Mesendoderm (in vitro differentiated cells): ENCODE measurements around the gene P2RX7.

ENCODE experiments used
- DNase-seq: peaks from one replicate; pipeline ENCODE4 v3.0.0; 2013
- H2AK5ac ChIP-seq: 2 replicates; pipeline ENCODE4 v1.6.1; 2013; ENCODE audit warnings: low read length, inconsistent platforms
- H2BK120ac ChIP-seq: 2 replicates; pipeline ENCODE4 v1.6.1; 2013; ENCODE audit warnings: low read depth, mild to moderate bottlenecking, low read length, moderate library complexity, mixed read lengths
- H2BK15ac ChIP-seq: replicated peaks from 2 replicates; pipeline ENCODE4 v1.6.1; 2013; ENCODE audit warnings: low read depth, mild to moderate bottlenecking, moderate library complexity
- H2BK5ac ChIP-seq: 2 replicates; pipeline ENCODE4 v1.6.1; 2013; ENCODE audit warnings: low read length, inconsistent platforms
- H3K18ac ChIP-seq: 2 replicates; pipeline ENCODE4 v1.6.1; 2013; ENCODE audit warnings: mild to moderate bottlenecking, low read length, mixed read lengths
- H3K23ac ChIP-seq: one replicate; pipeline ENCODE4 v1.6.1; 2013; ENCODE audit warnings: low read length
- H3K27ac ChIP-seq: 2 replicates; pipeline ENCODE4 v1.5.1; 2013; ENCODE audit warnings: low read depth, mild to moderate bottlenecking, inconsistent platforms, low read length, moderate library complexity
- H3K27me3 ChIP-seq: 2 replicates; pipeline ENCODE4 v1.6.1; 2013; ENCODE audit warnings: low read length, control low read depth, mild to moderate bottlenecking, inconsistent platforms; ENCODE audit not compliant: insufficient read depth, poor library complexity
- H3K36me3 ChIP-seq: 2 replicates; pipeline ENCODE4 v1.6.1; 2013; ENCODE audit warnings: low read length, inconsistent platforms; ENCODE audit not compliant: control insufficient read depth, insufficient read depth
- H3K4ac ChIP-seq: one replicate; pipeline ENCODE4 v1.6.1; 2013; ENCODE audit warnings: low read depth, mild to moderate bottlenecking, low read length, moderate library complexity
- H3K4me1 ChIP-seq: 2 replicates; pipeline ENCODE4 v1.6.1; 2013; ENCODE audit warnings: low read depth, low read length, inconsistent platforms; ENCODE audit not compliant: control insufficient read depth
- H3K4me2 ChIP-seq: 2 replicates; pipeline ENCODE4 v1.6.1; 2013; ENCODE audit warnings: low read length
- H3K4me3 ChIP-seq: 2 replicates; pipeline ENCODE4 v1.5.1; 2013; ENCODE audit warnings: mild to moderate bottlenecking, low read length
- H3K56ac ChIP-seq: one replicate; pipeline ENCODE4 v1.6.1; 2013; ENCODE audit warnings: low read length
- H3K79me1 ChIP-seq: 2 replicates; pipeline ENCODE4 v1.6.1; 2013; ENCODE audit warnings: low read length, inconsistent platforms
- H3K79me2 ChIP-seq: 2 replicates; pipeline ENCODE4 v1.6.1; 2013; ENCODE audit warnings: mild to moderate bottlenecking, low read length; ENCODE audit not compliant: control insufficient read depth, insufficient read depth
- H3K9ac ChIP-seq: 2 replicates; pipeline ENCODE4 v1.6.1; 2013; ENCODE audit warnings: low read length, inconsistent platforms
- H4K5ac ChIP-seq: one replicate; pipeline ENCODE4 v1.6.1; 2013; ENCODE audit warnings: low read length
- H4K8ac ChIP-seq: one replicate; pipeline ENCODE4 v1.6.1; 2013; ENCODE audit warnings: low read depth, mild to moderate bottlenecking, control low read depth, low read length, moderate library complexity
- WGBS: extraction: QIAGEN DNeasy Blood & Tissue Kit; methylation state at CpG from one replicate; pipeline ENCODE4 v1.1.7; 2013; ENCODE audit warnings: low lambda C conversion rate, missing lambda C conversion rate; ENCODE audit not compliant: insufficient coverage; ENCODE audit errors: extremely low coverage; 5-methylcytosine and 5-hydroxymethylcytosine counted together

The P2RX7 gene

GRCh38 chr12:121092034-121092433 lies 40.6 kb upstream of the P2RX7 start:
- Histone ChIP-seq H3K27ac (no peak overlapping the region), H3K9ac (no peak overlapping the region), H3K27me3 (no peaks in the 10 kb centered on the region), H3K4me1 (no peaks in the 10 kb centered on the region), H3K4me2 (no peak overlapping the region), H3K4me3 (no peak overlapping the region), H2BK15ac (no peak overlapping the region), H4K5ac (no peak overlapping the region), H2BK5ac (no peak overlapping the region), H3K79me1 (no peaks in the 10 kb centered on the region), H3K79me2 (no peaks in the 10 kb centered on the region), H3K36me3 (no peaks in the 10 kb centered on the region), H3K18ac (no peak overlapping the region), H2AK5ac (no peak overlapping the region), H3K4ac (no peak overlapping the region), H4K8ac (no peak overlapping the region), H2BK120ac (no peak overlapping the region), H3K23ac (no peak overlapping the region), H3K56ac (no peak overlapping the region)
- no CpG with 5 or more reads among the region's 2 CpGs for WGBS
- DNase-seq: no peak

GRCh38 chr12:121093487-121093891 lies 39.2 kb upstream of the P2RX7 start:
- H3K79me1 ChIP-seq: no peaks in the 10 kb centered on the region
- H3K56ac ChIP-seq: no peak overlapping the region
- H3K36me3 ChIP-seq: no peaks in the 10 kb centered on the region
- WGBS: no CpG with 5 or more reads among the region's 31 CpGs
- no peak for DNase-seq
- no peak overlapping the region for H2BK15ac ChIP-seq
- no peak overlapping the region for H4K5ac ChIP-seq
- no peaks in the 10 kb centered on the region for H3K79me2 ChIP-seq
- H2AK5ac ChIP-seq: no peak overlapping the region
- no peaks in the 10 kb centered on the region for H3K27me3 ChIP-seq
- no peak overlapping the region for H3K23ac ChIP-seq
- H2BK5ac ChIP-seq: no peak overlapping the region
- H3K27ac ChIP-seq: no peak overlapping the region
- no peak overlapping the region for H3K4me3 ChIP-seq
- no peak overlapping the region for H4K8ac ChIP-seq
- no peak overlapping the region for H3K18ac ChIP-seq
- H2BK120ac ChIP-seq: no peak overlapping the region
- H3K4me2 ChIP-seq: no peak overlapping the region
- no peaks in the 10 kb centered on the region for H3K4me1 ChIP-seq
- no peak overlapping the region for H3K4ac ChIP-seq
- no peak overlapping the region for H3K9ac ChIP-seq

GRCh38 chr12:121095544-121096198 lies 37.0 kb upstream of the P2RX7 start:
- Histone ChIP-seq H3K27me3 (no peaks in the 10 kb centered on the region), H3K4ac (no peak overlapping the region), H4K5ac (no peak overlapping the region), H2BK120ac (no peak overlapping the region), H3K4me1 (no peaks in the 10 kb centered on the region), H3K23ac (no peak overlapping the region), H2BK15ac (no peak overlapping the region), H3K4me2 (peak overlapping the region; percentile 63), H2AK5ac (no peak overlapping the region), H3K27ac (no peak overlapping the region), H3K79me2 (no peaks in the 10 kb centered on the region), H2BK5ac (no peak overlapping the region), H3K56ac (peak overlapping the region; percentile 84), H3K36me3 (no peaks in the 10 kb centered on the region), H4K8ac (no peak overlapping the region), H3K9ac (peak overlapping the region; percentile 55), H3K4me3 (no peak overlapping the region), H3K18ac (no peak overlapping the region), H3K79me1 (no peaks in the 10 kb centered on the region)
- peak; percentile 63 for DNase-seq
- WGBS: no CpG with 5 or more reads among the region's 33 CpGs

GRCh38 chr12:121096199-121096798 lies 36.4 kb upstream of the P2RX7 start:
- no peaks in the 10 kb centered on the region for H3K4me1 ChIP-seq
- H2BK15ac ChIP-seq: no peak overlapping the region
- no peak overlapping the region for H3K27ac ChIP-seq
- no peak overlapping the region for H3K4me2 ChIP-seq
- no peaks in the 10 kb centered on the region for H3K36me3 ChIP-seq
- DNase-seq: no peak
- H4K8ac ChIP-seq: no peak overlapping the region
- no peak overlapping the region for H3K4ac ChIP-seq
- H2BK120ac ChIP-seq: no peak overlapping the region
- H2BK5ac ChIP-seq: no peak overlapping the region
- H4K5ac ChIP-seq: no peak overlapping the region
- H2AK5ac ChIP-seq: no peak overlapping the region
- H3K56ac ChIP-seq: no peak overlapping the region
- no CpG with 5 or more reads among the region's 11 CpGs for WGBS
- H3K9ac ChIP-seq: no peak overlapping the region
- H3K27me3 ChIP-seq: no peaks in the 10 kb centered on the region
- no peaks in the 10 kb centered on the region for H3K79me1 ChIP-seq
- H3K23ac ChIP-seq: no peak overlapping the region
- no peaks in the 10 kb centered on the region for H3K79me2 ChIP-seq
- H3K4me3 ChIP-seq: no peak overlapping the region
- no peak overlapping the region for H3K18ac ChIP-seq

GRCh38 chr12:121099779-121100178 lies 32.9 kb upstream of the P2RX7 start:
- Histone ChIP-seq H2BK15ac (no peak overlapping the region), H2BK5ac (no peak overlapping the region), H4K8ac (no peak overlapping the region), H3K4me3 (no peak overlapping the region), H3K23ac (no peak overlapping the region), H4K5ac (no peak overlapping the region), H3K79me1 (no peaks in the 10 kb centered on the region), H3K4me1 (no peaks in the 10 kb centered on the region), H3K4ac (no peak overlapping the region), H2BK120ac (no peak overlapping the region), H3K27me3 (no peaks in the 10 kb centered on the region), H3K79me2 (no peaks in the 10 kb centered on the region), H3K4me2 (no peak overlapping the region), H3K27ac (no peak overlapping the region), H3K56ac (no peak overlapping the region), H3K18ac (no peak overlapping the region), H3K9ac (no peak overlapping the region), H2AK5ac (no peak overlapping the region), H3K36me3 (no peaks in the 10 kb centered on the region)
- no peak for DNase-seq

GRCh38 chr12:121102307-121102706 lies 30.4 kb upstream of the P2RX7 start:
- Histone ChIP-seq H3K4me3 (no peak overlapping the region), H3K4me1 (no peaks in the 10 kb centered on the region), H3K9ac (no peak overlapping the region), H3K27ac (no peak overlapping the region), H4K5ac (no peak overlapping the region), H3K4ac (no peak overlapping the region), H3K79me2 (no peaks in the 10 kb centered on the region), H3K18ac (no peak overlapping the region), H3K79me1 (no peaks in the 10 kb centered on the region), H3K4me2 (no peak overlapping the region), H2BK120ac (no peak overlapping the region), H2BK5ac (no peak overlapping the region), H2BK15ac (no peak overlapping the region), H3K27me3 (no peaks in the 10 kb centered on the region), H4K8ac (no peak overlapping the region), H3K36me3 (no peaks in the 10 kb centered on the region), H3K56ac (no peak overlapping the region), H2AK5ac (no peak overlapping the region), H3K23ac (no peak overlapping the region)
- peak; percentile 26 for DNase-seq
- no CpG with 5 or more reads among the region's 1 CpG for WGBS
